Ishikawa (cell line): ENCODE results near the gene SSTR4.

ENCODE experiments used
- CEBPB ChIP-seq: IDR thresholded peaks from 2 replicates; pipeline ENCODE4 v1.6.1; 2012
- EGR1 ChIP-seq: IDR thresholded peaks from 2 replicates; pipeline ENCODE4 v1.6.1; 2012
- EP300 ChIP-seq: IDR thresholded peaks from 2 replicates; pipeline ENCODE4 v1.6.1; 2012; ENCODE audit warnings: borderline replicate concordance
- FOXM1 ChIP-seq: IDR thresholded peaks from 2 replicates; pipeline ENCODE4 v1.6.1; 2012; ENCODE audit warnings: low read depth, borderline replicate concordance
- NFIC ChIP-seq: IDR thresholded peaks from 2 replicates; pipeline ENCODE4 v1.6.1; 2012
- RAD21 ChIP-seq: IDR thresholded peaks from 2 replicates; pipeline ENCODE4 v1.6.1; 2012; ENCODE audit warnings: low read depth
- TAF1 ChIP-seq: IDR thresholded peaks from 2 replicates; pipeline ENCODE4 v1.6.1; 2012; ENCODE audit warnings: low read depth, mild to moderate bottlenecking
- TCF12 ChIP-seq: IDR thresholded peaks from 2 replicates; pipeline ENCODE4 v1.6.1; 2012; ENCODE audit warnings: low read depth
- YY1 ChIP-seq: IDR thresholded peaks from 2 replicates; pipeline ENCODE4 v1.6.1; 2012; ENCODE audit warnings: low read depth
- ZBTB7A ChIP-seq: IDR thresholded peaks from 2 replicates; pipeline ENCODE4 v1.6.1; 2012; ENCODE audit warnings: low read depth
- TF ChIP-seq, protein P1 (sequence below): IDR thresholded peaks from 2 replicates; pipeline ENCODE4 v1.6.1; 2012; ENCODE audit warnings: low read depth, mild to moderate bottlenecking
- TF ChIP-seq, protein P2 (sequence below): IDR thresholded peaks from 2 replicates; pipeline ENCODE4 v1.6.1; 2012
- TF ChIP-seq, protein P3 (sequence below): IDR thresholded peaks from 2 replicates; pipeline ENCODE4 v1.6.1; 2012

DNA sequence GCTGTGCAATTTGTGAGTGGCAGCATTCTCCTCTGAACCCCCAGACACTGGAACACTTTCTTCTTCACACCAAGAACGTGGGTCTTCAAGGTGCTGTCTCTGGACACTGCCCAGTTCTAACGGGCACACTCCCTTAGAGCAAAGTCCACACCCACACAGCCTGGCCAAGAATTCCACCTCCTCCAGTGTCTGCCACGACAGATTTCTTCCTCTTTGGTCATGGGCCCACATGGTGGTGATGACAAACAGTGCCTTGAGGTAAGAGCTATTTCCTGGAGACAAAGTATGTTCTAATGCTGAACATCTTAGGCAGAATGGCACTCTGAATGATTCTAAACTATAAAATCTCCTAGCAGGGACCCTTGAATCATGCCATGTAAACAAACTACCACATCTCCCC, 25.5 kb upstream of the SSTR4 start:
- no peak for TF ChIP-seq CEBPB
- TF ChIP-seq YY1: no peak
- no peak for TF ChIP-seq EP300
- TF ChIP-seq TCF12: no peak
- TF ChIP-seq, protein P1, sequence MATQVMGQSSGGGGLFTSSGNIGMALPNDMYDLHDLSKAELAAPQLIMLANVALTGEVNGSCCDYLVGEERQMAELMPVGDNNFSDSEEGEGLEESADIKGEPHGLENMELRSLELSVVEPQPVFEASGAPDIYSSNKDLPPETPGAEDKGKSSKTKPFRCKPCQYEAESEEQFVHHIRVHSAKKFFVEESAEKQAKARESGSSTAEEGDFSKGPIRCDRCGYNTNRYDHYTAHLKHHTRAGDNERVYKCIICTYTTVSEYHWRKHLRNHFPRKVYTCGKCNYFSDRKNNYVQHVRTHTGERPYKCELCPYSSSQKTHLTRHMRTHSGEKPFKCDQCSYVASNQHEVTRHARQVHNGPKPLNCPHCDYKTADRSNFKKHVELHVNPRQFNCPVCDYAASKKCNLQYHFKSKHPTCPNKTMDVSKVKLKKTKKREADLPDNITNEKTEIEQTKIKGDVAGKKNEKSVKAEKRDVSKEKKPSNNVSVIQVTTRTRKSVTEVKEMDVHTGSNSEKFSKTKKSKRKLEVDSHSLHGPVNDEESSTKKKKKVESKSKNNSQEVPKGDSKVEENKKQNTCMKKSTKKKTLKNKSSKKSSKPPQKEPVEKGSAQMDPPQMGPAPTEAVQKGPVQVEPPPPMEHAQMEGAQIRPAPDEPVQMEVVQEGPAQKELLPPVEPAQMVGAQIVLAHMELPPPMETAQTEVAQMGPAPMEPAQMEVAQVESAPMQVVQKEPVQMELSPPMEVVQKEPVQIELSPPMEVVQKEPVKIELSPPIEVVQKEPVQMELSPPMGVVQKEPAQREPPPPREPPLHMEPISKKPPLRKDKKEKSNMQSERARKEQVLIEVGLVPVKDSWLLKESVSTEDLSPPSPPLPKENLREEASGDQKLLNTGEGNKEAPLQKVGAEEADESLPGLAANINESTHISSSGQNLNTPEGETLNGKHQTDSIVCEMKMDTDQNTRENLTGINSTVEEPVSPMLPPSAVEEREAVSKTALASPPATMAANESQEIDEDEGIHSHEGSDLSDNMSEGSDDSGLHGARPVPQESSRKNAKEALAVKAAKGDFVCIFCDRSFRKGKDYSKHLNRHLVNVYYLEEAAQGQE: no peak
- no peak for TF ChIP-seq ZBTB7A
- TF ChIP-seq, protein P2, sequence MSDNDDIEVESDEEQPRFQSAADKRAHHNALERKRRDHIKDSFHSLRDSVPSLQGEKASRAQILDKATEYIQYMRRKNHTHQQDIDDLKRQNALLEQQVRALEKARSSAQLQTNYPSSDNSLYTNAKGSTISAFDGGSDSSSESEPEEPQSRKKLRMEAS: no peak
- TF ChIP-seq FOXM1: no peak
- no peak for TF ChIP-seq RAD21
- TF ChIP-seq NFIC: no peak
- TF ChIP-seq TAF1: no peak
- TF ChIP-seq EGR1: no peak
- TF ChIP-seq, protein P3, sequence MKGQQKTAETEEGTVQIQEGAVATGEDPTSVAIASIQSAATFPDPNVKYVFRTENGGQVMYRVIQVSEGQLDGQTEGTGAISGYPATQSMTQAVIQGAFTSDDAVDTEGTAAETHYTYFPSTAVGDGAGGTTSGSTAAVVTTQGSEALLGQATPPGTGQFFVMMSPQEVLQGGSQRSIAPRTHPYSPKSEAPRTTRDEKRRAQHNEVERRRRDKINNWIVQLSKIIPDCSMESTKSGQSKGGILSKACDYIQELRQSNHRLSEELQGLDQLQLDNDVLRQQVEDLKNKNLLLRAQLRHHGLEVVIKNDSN: no peak
